Progenitor cell of endocrine pancreas (in vitro differentiated cells): ENCODE results near the gene WTAP. TPM values are rescaled to one million over a fixed set of nuclear protein-coding genes. Genes with fewer than 3 reads are reported as not detected.
"Not testable (repeated sequence)": the region's sequence is repeated elsewhere in the genome, so short reads cannot be mapped to it uniquely, and the experiment has no call there.

Experiments used
- DNase-seq: peaks from one replicate; pipeline ENCODE4 v3.0.0; 2021; ENCODE audit warnings: low spot score; ENCODE audit not compliant: unreplicated experiment
- H3K27ac Mint-ChIP-seq: 2 replicates; pipeline ENCODE4 v1.8.0; 2021; ENCODE audit warnings: mild to moderate bottlenecking, moderate library complexity, mixed read lengths
- H3K27me3 Mint-ChIP-seq: 2 replicates; pipeline ENCODE4 v1.8.0; 2021; ENCODE audit warnings: mixed read lengths
- H3K36me3 Mint-ChIP-seq: 2 replicates; pipeline ENCODE4 v1.8.0; 2022; ENCODE audit warnings: mixed read lengths; ENCODE audit not compliant: insufficient read depth
- H3K4me1 Mint-ChIP-seq: 2 replicates; pipeline ENCODE4 v1.8.0; 2021; ENCODE audit warnings: low read depth, mixed read lengths
- H3K4me3 Mint-ChIP-seq: 2 replicates; pipeline ENCODE4 v1.8.0; 2021; ENCODE audit warnings: low read depth, mild to moderate bottlenecking, moderate library complexity, mixed read lengths
- H3K9me3 Mint-ChIP-seq: 2 replicates; pipeline ENCODE4 v1.8.0; 2021; ENCODE audit warnings: low read depth, mixed read lengths
- total RNA-seq: library from RNA; stranded (reverse); gene quantifications from 2 replicates; pipeline ENCODE4 v1.2.1, GENCODE V29; 2021
- TF ChIP-seq, protein P1 (sequence below): fragments of 200-600 bp; sonication (generic); IDR thresholded peaks from one replicate; pipeline ENCODE4 v1.5.0; 2021; ENCODE audit warnings: antibody characterized with exemption, mild to moderate bottlenecking; ENCODE audit not compliant: unreplicated experiment

Gene WTAP
- total RNA-seq, 1 donor from 2014 or later, result 126 TPM

DNA sequence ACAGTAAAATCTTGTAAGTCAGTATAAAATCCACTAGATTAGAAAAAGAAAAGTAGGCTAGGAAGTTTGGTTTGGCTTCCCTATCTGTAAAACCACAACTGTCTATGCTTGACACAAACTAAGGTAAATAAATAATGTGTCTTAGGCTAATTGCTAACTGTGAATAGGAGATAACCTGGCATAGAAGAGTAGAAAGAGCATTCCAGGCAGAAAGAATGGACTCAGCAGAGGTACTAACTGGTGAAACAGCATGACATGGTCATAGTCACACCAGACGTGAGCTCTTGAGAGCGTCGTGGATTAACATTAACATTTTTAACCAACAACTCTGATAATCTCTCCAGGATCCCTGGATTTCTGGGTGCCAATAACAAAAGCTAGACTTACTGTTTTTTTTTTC, 8.7 kb upstream of the WTAP start:
- Mint-ChIP-seq H3K9me3 (peaks cover 3% of the 10 kb centered on the region), H3K4me1 (peaks cover 5% of the 10 kb centered on the region), H3K4me3 (no peak overlapping the region), H3K27me3 (no peaks in the 10 kb centered on the region), H3K36me3 (peaks cover 11% of the 10 kb centered on the region), H3K27ac (no peak overlapping the region)
- no peak for DNase-seq
- TF ChIP-seq, protein P1, sequence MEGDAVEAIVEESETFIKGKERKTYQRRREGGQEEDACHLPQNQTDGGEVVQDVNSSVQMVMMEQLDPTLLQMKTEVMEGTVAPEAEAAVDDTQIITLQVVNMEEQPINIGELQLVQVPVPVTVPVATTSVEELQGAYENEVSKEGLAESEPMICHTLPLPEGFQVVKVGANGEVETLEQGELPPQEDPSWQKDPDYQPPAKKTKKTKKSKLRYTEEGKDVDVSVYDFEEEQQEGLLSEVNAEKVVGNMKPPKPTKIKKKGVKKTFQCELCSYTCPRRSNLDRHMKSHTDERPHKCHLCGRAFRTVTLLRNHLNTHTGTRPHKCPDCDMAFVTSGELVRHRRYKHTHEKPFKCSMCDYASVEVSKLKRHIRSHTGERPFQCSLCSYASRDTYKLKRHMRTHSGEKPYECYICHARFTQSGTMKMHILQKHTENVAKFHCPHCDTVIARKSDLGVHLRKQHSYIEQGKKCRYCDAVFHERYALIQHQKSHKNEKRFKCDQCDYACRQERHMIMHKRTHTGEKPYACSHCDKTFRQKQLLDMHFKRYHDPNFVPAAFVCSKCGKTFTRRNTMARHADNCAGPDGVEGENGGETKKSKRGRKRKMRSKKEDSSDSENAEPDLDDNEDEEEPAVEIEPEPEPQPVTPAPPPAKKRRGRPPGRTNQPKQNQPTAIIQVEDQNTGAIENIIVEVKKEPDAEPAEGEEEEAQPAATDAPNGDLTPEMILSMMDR, result no peak

DNA sequence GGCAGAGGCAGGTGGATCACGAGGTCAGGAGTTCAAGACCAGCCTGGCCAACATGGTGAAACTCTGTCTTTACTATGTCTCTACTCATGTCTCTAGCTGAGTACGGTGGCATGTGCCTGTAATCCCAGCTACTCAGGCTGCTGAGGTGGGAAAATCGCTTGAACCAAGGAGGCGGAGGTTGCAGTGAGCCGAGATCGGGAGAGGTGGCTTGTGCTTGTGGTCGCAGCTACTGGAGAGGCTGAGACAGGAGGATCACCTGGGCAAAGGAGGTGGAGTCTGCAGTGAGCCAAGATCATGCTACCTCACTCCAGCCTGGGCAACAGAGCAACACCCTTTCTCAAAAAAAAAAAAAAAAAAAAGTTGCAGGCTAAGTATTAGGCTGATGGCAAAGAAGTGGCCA, 8.0 kb upstream of the WTAP start:
- Mint-ChIP-seq H3K9me3 (peaks cover 3% of the 10 kb centered on the region), H3K27me3 (no peaks in the 10 kb centered on the region), H3K27ac (no peak overlapping the region), H3K36me3 (peaks cover 14% of the 10 kb centered on the region), H3K4me1 (peaks cover 5% of the 10 kb centered on the region), H3K4me3 (no peak overlapping the region)
- TF ChIP-seq, protein P1, result no peak
- DNase-seq, result no peak

DNA sequence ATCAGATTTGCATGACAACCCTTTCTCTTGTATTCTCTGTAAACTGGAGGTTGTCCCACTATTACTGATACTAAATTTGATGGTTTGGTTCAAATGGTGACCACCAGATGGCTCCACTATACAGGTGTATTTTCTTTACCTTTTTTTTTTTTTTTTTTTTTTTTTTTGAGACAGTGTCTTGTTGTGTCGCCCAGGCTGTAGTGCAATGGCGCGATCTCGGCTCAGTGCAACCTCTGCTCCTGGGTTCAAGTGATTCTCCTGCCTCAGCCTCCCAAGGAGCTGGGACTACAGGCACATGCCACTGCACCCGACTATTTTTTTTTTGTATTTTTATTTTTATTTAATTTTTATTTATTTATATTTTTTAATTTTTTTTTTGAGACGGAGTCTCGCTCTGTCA, 6.6 kb upstream of the WTAP start:
- peaks cover 3% of the 10 kb centered on the region for H3K9me3 Mint-ChIP-seq
- no peaks in the 10 kb centered on the region for H3K27me3 Mint-ChIP-seq
- peaks cover 7% of the 10 kb centered on the region for H3K4me1 Mint-ChIP-seq
- TF ChIP-seq, protein P1, result peak; percentile 64
- no peak overlapping the region for H3K4me3 Mint-ChIP-seq
- peaks cover 14% of the 10 kb centered on the region for H3K36me3 Mint-ChIP-seq
- H3K27ac Mint-ChIP-seq, result no peak overlapping the region
- DNase-seq, result no peak

DNA sequence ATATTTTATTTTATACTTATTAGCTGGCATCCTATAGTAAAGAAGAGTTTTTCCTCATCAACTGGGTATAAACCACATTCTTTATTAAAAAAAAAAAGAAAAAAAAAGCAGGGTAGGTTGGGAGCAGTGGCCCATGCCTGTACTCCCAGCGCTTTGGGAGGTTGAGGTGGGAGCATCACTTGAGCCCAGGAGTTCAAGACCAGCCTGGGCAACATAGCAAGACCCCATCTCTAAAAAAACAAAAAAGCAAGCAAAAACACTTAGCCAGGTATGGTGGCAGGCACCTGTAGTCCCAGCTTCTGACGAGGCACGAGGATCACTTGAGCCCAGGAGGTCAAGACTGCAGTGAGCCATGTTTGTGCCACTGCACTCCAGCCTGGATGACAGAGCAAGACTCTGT, 5.3 kb upstream of the WTAP start:
- not testable (repeated sequence) for H3K4me3 Mint-ChIP-seq, H3K9me3 Mint-ChIP-seq, DNase-seq, H3K27me3 Mint-ChIP-seq, H3K27ac Mint-ChIP-seq
- peaks cover 14% of the 10 kb centered on the region for H3K36me3 Mint-ChIP-seq
- H3K4me1 Mint-ChIP-seq, result peaks cover 12% of the 10 kb centered on the region

DNA sequence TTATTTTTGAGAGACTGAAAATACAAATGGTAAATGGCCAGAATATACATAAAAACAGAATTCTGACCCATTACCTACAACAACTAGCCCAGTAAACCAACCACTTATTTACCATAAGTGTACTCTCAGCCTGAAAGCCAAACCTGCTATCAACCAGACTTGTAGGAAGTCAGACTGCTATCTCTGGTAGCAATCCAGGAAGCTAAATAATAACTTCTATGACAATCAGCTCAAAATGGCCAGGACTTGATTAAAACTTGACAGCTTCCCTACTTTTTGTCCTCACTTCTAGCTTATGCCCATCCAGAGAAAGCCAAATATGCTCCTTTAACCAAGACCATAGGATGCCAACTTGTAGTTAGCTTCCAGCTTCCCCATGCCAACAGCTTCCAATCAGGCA, 4.7 kb upstream of the WTAP start:
- H3K36me3 Mint-ChIP-seq, result peaks cover 14% of the 10 kb centered on the region
- peaks cover 12% of the 10 kb centered on the region for H3K4me1 Mint-ChIP-seq
- H3K27ac Mint-ChIP-seq, result no peak overlapping the region
- peaks cover 3% of the 10 kb centered on the region for H3K9me3 Mint-ChIP-seq
- TF ChIP-seq, protein P1, result no peak
- H3K4me3 Mint-ChIP-seq, result no peak overlapping the region
- DNase-seq, result no peak
- no peaks in the 10 kb centered on the region for H3K27me3 Mint-ChIP-seq

DNA sequence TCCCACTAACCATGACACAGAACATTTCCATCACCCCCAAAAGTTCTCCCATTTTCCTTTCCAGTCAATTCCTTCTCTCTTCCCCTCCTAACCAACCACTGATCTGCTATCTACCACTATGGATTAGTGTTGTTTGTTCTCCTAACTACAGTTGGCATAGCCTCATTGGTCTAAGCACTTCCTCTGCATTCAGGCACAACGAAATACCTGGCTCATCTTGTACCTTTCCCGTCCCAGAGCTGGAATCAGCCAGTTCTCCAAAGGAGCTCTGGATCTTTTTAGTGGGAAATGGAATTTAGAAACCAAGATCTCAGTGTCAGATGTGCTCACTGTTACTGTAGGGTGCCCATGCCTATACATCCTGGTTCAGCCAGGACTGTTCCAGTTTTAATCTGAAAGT, 4.0 kb upstream of the WTAP start:
- H3K27ac Mint-ChIP-seq, result peak overlapping the region; percentile 69
- no peaks in the 10 kb centered on the region for H3K27me3 Mint-ChIP-seq
- TF ChIP-seq, protein P1, result no peak
- H3K36me3 Mint-ChIP-seq, result peaks cover 14% of the 10 kb centered on the region
- H3K9me3 Mint-ChIP-seq, result peaks cover 3% of the 10 kb centered on the region
- DNase-seq, result no peak
- H3K4me1 Mint-ChIP-seq, result peaks cover 12% of the 10 kb centered on the region
- no peak overlapping the region for H3K4me3 Mint-ChIP-seq
